ENCODE data around the gene DPY30.
"Not testable (repeated sequence)": the region's sequence is repeated elsewhere in the genome, so short reads cannot be mapped to it uniquely, and the experiment has no call there.

The DPY30 gene

DNA sequence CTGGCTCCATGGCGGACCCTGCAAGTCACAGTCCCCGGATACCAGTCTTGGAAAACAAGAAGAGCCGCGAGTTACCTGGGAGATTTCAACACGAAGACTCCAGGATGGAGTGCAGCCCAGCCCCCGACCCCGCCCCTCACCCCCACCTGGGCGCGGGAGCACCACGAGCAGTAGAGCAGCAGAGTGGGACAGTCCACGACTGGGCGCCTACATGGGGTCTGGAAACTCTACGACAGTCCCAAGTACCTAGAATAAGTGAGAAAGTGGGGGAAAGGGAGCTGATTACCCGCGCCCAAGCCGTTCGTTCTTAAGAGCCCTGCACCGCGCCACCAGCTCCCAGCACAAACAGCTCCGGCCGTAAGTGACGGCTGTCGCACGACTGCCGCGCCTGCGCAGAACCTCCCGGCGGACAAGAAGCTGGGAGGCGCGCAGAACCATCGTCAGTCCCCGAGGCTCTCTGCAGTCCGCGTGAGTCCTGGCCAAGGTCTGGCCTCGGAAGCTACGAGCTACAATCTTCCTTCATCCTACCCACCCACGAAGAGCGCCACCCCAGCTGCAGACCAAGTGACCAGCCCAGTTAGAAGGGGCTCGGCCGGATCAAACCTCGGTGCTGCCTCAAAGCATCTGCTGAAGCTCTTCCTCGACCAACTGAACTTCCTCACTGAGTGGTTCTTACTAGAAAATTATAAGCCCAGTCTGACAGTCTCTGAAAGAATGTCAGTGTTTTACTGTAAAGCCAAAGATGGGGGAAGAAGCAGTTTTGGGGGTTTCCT, at the start of gene DPY30:
Gene DPY30, minus strand, starts transcription at position 359 of the 773 bp plus-strand sequence. Its CDS starts 349 bp downstream, at position 10.
- DNase-seq, result peak; percentile 90

DNA sequence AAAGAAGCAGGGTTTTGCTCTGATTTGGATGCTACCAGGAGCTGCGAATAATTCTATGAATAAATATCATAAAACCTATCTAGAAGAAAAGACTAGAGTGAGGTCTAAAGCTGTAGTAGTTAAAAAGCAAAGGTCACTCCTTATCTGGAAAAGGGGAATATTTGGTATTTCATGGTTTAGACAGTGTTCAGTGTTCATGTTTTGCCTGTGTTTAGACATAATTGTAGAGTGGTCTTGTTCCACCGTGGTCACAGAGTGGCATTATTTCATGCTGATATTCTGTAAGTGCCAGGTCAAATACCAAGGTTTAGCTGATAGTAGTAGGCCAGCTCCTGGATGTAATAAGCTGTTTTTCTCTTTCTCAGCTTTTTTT, 34.5 kb upstream of the DPY30 start:
- no peak for DNase-seq

DNA sequence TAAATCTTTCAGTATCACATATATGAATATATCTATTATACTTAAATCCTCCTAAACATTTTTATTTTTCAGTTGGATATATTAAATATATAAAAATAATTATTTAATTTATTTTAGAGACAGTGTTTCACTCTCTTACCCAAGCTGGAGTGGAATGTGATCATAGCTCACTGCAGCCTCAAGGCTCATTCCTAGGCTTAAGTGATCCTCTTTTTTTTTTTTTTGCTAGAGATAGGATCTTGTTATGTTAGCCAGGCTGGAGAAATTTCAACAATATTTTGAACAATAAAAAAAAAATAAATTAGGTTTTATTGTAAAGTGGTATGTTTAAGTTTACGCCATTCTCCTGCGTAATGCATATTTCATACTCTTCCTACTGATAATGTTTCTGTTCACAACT, 27.9 kb upstream of the DPY30 start:
- no peak for DNase-seq

- DNase-seq, result no peak
Observed at GRCh38 chr2:32064713-32065112, 25.1 kb upstream of the DPY30 start.

- no peak for DNase-seq
Observed at GRCh38 chr2:32064021-32064601, 24.5 kb upstream of the DPY30 start.

- peak; percentile 96 for DNase-seq
Observed at GRCh38 chr2:32063310-32064020, 23.9 kb upstream of the DPY30 start, which contains the start of gene SPAST. Gene SPAST (plus strand): TSS chr2:32063556. CDS start chr2:32063832, 276 bp downstream.

GRCh38 chr2:32061973-32062861, 22.6 kb upstream of the DPY30 start:
- no peak for DNase-seq

DNA sequence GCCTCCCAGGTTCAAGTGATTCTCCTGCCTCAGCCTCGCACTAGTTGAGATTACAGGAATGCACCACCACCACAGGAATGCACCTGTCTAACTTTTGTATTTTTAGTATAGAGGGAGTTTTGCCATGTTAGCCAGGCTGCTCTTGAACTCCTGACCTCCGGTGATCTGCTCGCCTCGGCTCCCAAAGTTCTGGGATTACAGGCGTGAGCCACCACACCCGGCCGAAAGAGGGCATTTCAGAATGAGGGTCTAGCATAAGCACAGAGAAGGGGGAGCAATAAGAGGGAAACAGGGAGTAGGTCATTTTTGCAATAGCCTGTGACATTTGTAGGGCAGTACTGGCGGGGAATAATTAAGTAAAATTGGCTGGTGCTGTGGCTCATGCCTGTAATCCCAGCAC, 21.8 kb upstream of the DPY30 start:
- no peak for DNase-seq

DNA sequence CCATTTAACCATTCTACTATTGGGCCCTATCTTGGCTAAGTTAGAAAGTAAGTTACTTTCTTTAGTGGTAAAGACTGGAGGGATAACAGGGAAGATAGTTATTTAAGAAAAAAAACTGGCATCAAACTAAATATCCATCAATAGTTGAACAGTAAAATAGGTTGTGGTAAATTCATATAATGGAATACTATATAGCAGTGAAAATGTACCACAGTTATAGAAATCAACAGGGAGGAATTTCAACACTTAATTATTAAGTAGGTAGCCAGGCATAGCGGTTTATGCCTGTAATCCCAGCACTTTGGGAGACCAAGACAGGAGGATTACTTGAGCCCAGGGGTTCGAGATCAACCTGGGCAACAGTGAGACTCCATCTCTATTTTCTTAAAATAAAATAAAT, 20.7 kb upstream of the DPY30 start:
- DNase-seq, result no peak

- DNase-seq, result no peak
Observed at GRCh38 chr2:32058130-32058529, 18.5 kb upstream of the DPY30 start.

DNA sequence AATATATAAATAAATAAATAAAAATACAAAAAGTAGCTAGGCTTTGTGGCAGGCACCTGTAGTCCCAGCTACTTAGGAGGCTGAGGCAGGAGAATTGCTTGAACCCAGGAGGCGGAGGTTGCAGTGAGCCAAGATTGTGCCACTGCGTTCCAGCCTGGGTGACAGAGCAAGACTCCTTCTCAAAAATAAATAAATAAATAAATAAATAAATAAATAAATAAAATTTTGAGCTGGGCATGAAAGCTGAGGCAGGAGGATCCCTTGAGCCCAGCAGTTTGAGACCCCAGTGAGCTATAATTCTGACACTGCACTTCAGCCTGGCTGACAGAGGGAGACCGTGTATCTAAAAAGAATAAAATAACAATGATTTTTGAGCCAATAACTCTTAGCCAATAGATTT, 15.0 kb upstream of the DPY30 start:
- DNase-seq, result not testable (repeated sequence)

- DNase-seq, result no peak
Observed at GRCh38 chr2:32051836-32052439, 12.3 kb upstream of the DPY30 start.

- DNase-seq, result no peak
Observed at GRCh38 chr2:32043561-32043960, 4.0 kb upstream of the DPY30 start.

- DNase-seq, result not testable (repeated sequence)
Observed at GRCh38 chr2:32034198-32034887, 5.3 kb downstream of the DPY30 start.

DNA sequence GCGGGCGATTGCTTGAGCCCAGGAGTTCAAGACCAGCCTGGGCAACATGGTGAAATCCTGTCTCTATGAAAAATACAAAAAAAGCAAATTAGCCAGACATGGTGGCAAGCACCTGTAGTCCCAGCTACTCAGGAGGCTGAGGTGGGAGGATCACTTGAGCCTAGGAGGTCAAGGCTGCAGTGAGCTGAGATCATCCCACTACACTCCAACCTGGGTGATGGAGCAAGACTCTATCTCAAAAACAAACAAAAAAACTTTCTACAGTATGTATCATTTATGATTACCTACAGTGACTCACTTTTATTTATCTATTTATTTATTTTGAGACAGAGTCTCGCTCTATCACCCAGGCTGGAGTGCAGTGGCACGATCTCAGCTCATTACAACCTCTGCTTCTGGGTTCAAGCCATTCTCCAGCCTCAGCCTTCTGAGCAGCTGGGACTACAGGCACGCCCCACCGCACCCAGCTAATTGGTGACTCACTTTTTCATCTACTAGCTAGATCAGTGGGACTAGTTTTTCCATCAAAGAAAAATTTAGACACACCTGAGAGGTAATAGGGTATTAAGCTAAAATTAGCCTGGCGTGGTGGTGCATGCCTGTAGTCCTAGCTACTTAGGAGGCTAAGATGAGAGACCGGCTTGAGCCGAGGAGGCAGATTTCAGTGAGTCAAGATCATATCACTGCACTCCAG, 20.7 kb downstream of the DPY30 start:
- not testable (repeated sequence) for DNase-seq

- no peak for DNase-seq
Observed at GRCh38 chr2:32012872-32013271, 26.7 kb downstream of the DPY30 start.

DNA sequence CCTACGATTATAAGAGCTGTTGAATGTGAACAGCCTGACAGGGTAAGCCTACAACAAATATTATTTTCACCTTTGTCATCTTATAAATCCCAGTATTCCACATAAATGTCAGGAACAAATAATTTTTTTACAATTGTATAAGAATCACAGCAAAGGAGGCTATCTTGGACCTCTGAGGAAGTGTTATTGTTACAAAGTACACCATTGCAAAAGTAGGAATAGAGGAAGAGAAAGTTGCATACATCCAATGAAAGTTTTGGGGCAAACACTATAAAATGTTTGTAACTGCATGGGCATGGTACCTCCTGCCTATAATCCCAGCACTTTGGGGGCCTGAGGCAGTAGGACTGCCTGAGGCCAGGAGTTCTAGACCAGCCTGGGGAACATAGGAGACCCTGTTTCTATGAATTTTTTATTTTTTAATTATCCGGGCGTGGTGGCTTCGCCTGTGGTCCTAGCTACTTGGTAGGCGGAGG, 28.1 kb downstream of the DPY30 start:
- DNase-seq, result no peak

DNA sequence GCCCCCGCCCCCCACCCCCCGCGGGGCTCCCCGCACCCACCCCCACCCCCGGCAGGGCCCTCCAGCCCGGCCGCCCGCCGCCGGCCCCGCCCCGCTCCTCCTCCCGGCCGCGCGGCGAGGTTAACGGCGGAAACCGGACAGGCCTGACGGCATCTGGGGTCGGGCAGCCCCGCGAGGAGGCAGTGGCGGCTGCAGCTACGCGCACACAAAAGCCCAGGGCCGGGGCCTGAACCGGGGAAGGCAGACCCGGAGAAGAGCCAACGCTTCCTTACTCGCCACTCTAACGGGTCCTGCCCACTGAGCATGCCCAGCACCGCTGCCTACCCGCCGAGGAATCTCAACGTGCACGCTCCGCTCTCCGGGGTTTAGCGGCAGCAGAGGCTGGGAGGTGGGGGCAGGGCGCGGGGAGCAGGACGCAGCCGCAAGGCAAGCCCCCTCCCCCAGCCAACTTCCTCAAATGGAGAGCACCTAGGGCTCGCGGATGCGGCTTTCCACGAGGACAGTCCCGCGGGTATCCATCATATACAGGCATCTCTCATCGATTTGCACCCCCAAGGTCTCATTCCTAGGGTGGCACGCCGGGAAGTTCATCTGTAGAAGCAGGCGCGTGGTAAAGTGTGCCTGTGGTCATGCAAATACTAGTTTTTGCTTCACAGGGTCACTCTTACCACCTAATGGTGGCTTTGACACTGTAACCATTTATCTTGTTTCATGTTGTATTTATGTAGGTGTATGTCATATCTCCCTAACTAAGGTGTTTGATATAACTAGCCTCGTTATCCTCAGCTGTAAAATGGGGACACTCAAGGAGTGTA, 28.7 kb downstream of the DPY30 start, which contains the start of gene MEMO1:
Gene MEMO1, minus strand, starts transcription at position 339 of the 815 bp plus-strand sequence. CDS start 761 bp downstream, outside the sequence.
- DNase-seq, result peak; percentile 87

- DNase-seq, result peak; percentile 78
Observed at GRCh38 chr2:32010280-32010669, 29.3 kb downstream of the DPY30 start.

All from activated T-cell treated with anti-CD3 and anti-CD28 coated beads, Interleukin-2, amount 50 U/mL, for 1 hour (primary cell).